ENCODE results near the gene CSF3.

DNA sequence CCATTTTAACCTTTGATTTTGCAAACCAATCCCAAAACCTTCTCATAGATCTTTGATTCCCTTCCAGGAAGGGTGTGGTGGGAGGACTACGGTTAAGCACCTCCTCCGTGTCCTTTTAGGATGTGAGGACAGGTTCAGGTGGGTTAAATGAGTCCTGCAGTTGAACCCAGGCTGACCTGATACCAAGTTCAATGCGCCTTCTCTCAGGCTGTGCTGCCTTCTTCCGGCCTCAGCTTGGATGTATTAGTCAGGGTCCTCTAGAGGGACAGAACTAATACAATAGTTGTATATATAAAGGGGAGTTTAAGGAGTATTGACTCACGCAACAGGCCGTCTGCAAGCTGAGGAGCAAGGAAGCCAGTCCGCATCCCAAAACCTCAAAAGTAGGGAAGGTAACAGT lies 10.5 kb upstream of the CSF3 start:
- TF ChIP-seq TAF1 (IDR thresholded peaks at IDR 0.05; ENCODE audit: low read depth) (no peak), CEBPB (IDR thresholded peaks at IDR 0.05) (no peak), TEAD4 (IDR thresholded peaks at IDR 0.05) (no peak), EP300 (IDR thresholded peaks at IDR 0.05; ENCODE audit: borderline replicate concordance) (no peak), FOXM1 (IDR thresholded peaks at IDR 0.05; ENCODE audit: borderline replicate concordance, low read depth) (no peak), NFIC (IDR thresholded peaks at IDR 0.05) (no peak), EGR1 (IDR thresholded peaks at IDR 0.05) (no peak), YY1 (IDR thresholded peaks at IDR 0.05; ENCODE audit: low read depth) (no peak), RAD21 (IDR thresholded peaks at IDR 0.05; ENCODE audit: low read depth) (no peak), TCF12 (IDR thresholded peaks at IDR 0.05; ENCODE audit: low read depth) (no peak), CREB1 (IDR thresholded peaks at IDR 0.05; ENCODE audit: low read depth) (no peak)
- TF ChIP-seq, protein P1, sequence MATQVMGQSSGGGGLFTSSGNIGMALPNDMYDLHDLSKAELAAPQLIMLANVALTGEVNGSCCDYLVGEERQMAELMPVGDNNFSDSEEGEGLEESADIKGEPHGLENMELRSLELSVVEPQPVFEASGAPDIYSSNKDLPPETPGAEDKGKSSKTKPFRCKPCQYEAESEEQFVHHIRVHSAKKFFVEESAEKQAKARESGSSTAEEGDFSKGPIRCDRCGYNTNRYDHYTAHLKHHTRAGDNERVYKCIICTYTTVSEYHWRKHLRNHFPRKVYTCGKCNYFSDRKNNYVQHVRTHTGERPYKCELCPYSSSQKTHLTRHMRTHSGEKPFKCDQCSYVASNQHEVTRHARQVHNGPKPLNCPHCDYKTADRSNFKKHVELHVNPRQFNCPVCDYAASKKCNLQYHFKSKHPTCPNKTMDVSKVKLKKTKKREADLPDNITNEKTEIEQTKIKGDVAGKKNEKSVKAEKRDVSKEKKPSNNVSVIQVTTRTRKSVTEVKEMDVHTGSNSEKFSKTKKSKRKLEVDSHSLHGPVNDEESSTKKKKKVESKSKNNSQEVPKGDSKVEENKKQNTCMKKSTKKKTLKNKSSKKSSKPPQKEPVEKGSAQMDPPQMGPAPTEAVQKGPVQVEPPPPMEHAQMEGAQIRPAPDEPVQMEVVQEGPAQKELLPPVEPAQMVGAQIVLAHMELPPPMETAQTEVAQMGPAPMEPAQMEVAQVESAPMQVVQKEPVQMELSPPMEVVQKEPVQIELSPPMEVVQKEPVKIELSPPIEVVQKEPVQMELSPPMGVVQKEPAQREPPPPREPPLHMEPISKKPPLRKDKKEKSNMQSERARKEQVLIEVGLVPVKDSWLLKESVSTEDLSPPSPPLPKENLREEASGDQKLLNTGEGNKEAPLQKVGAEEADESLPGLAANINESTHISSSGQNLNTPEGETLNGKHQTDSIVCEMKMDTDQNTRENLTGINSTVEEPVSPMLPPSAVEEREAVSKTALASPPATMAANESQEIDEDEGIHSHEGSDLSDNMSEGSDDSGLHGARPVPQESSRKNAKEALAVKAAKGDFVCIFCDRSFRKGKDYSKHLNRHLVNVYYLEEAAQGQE (IDR thresholded peaks at IDR 0.05; ENCODE audit: low read depth): no peak
- TF ChIP-seq, protein P2, sequence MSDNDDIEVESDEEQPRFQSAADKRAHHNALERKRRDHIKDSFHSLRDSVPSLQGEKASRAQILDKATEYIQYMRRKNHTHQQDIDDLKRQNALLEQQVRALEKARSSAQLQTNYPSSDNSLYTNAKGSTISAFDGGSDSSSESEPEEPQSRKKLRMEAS (IDR thresholded peaks at IDR 0.05): no peak
- TF ChIP-seq, protein P3, sequence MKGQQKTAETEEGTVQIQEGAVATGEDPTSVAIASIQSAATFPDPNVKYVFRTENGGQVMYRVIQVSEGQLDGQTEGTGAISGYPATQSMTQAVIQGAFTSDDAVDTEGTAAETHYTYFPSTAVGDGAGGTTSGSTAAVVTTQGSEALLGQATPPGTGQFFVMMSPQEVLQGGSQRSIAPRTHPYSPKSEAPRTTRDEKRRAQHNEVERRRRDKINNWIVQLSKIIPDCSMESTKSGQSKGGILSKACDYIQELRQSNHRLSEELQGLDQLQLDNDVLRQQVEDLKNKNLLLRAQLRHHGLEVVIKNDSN (IDR thresholded peaks at IDR 0.05): no peak

All from Ishikawa (cell line).